Lower leg skin (tissue), 4 donors: ENCODE data around the gene SGF29. TPM values are rescaled to one million over a fixed set of nuclear protein-coding genes. Genes with fewer than 3 reads are reported as not detected.

ENCODE experiments used
- DNase-seq, 2 donors: peaks; one replicate each; pipeline ENCODE4 v3.0.0-alpha.2; 2019; ENCODE audit warnings: low spot score in 2 of 2
- H3K4me3 ChIP-seq: fragments of 200-600 bp; sonication (generic); 2 replicates; pipeline ENCODE4 v1.5.1; 2017; ENCODE audit warnings: mild to moderate bottlenecking, low read depth; ENCODE audit not compliant: poor library complexity, severe bottlenecking
- CTCF ChIP-seq, 3 donors: fragments of 450-650 bp; IDR thresholded peaks; one replicate each; pipeline ENCODE4 v1.5.1; 2016; ENCODE audit warnings: antibody characterized with exemption in 3 of 3, mild to moderate bottlenecking in 3 of 3, moderate library complexity in 2 of 3
- POLR2A ChIP-seq, 2 donors: fragments of 450-650 bp; IDR thresholded peaks; one replicate each; pipeline ENCODE4 v1.6.1; 2016 to 2017; ENCODE audit warnings: antibody characterized with exemption in 2 of 2, mild to moderate bottlenecking in 1 of 2, moderate library complexity in 1 of 2
- WGBS, 2 donors: methylation state at CpG; one replicate each; pipeline ENCODE4 v1.1.5; 2018; 5-methylcytosine and 5-hydroxymethylcytosine counted together
- intact Hi-C: fragments of 100-400 bp; cut with DNase I; formaldehyde crosslinking; loops from one replicate; pipeline ENCODE4 v1.15.0; 2023; ENCODE audit warnings: low total_unique reads
- total RNA-seq, 4 donors: library from RNA; depleted of rRNA; stranded (reverse); fragments of >200 nt; gene quantifications; one replicate each; pipeline ENCODE4 v1.1.0, GENCODE V29; 2016

The SGF29 gene
- total RNA-seq, 4 donors from 2014 or later, result 16.7 to 29.9 (median 26.8) TPM

GRCh38 chr16:28531777-28532744, 21.7 kb upstream of the SGF29 start:
- DNase-seq, result peak; percentile 83 to 94
- intact Hi-C loops, result loop anchor here (5.0 kb wide), 1 partner anchor 40 kb away; the partner anchor contains the start of genes APOBR and CLN3
- 62 to 70% methylated on average over 9 of the region's 9 CpGs for WGBS, 2 donors
- TF ChIP-seq POLR2A (IDR thresholded peaks at IDR 0.05), result no peak
- TF ChIP-seq CTCF (IDR thresholded peaks at IDR 0.05), result no peak
- no peak overlapping the region for H3K4me3 ChIP-seq

- 81 to 83% methylated on average over 5 of the region's 5 CpGs for WGBS, 2 donors
- DNase-seq, result no peak
- intact Hi-C loops, result loop anchor here (5.0 kb wide), 1 partner anchor 41 kb away; the partner anchor contains the start of genes APOBR and CLN3
- TF ChIP-seq POLR2A (IDR thresholded peaks at IDR 0.05), result no peak
- TF ChIP-seq CTCF (IDR thresholded peaks at IDR 0.05), result no peak
- H3K4me3 ChIP-seq, result no peak overlapping the region
Measured at GRCh38 chr16:28532940-28533647, 20.6 kb upstream of the SGF29 start.

- DNase-seq, result peak; percentile 92
- intact Hi-C loops, result loop anchor here (5.0 kb wide), 1 partner anchor 42 kb away; the partner anchor contains the start of genes APOBR and CLN3
- no peak overlapping the region for H3K4me3 ChIP-seq
- 24 to 36% methylated on average over 5 of the region's 5 CpGs for WGBS, 2 donors
- TF ChIP-seq POLR2A (IDR thresholded peaks at IDR 0.05) (no peak), CTCF (IDR thresholded peaks at IDR 0.05) (no peak)
Measured at GRCh38 chr16:28534542-28535373, 19.0 kb upstream of the SGF29 start.

- WGBS, 2 donors, result 49 to 73% methylated on average over 6 of the region's 6 CpGs
- TF ChIP-seq CTCF (IDR thresholded peaks at IDR 0.05) (no peak), POLR2A (IDR thresholded peaks at IDR 0.05) (no peak)
- peak; percentile 76 to 91 for DNase-seq
Measured at GRCh38 chr16:28537076-28537475, 16.6 kb upstream of the SGF29 start.

More at GRCh38 chr16:28537076-28537475, 16.6 kb upstream of the SGF29 start:
- peak overlapping the region; percentile 41 for H3K4me3 ChIP-seq
- intact Hi-C loops, result no loop called here
